ENCODE measurements around the gene FADD.

The FADD gene

DNA sequence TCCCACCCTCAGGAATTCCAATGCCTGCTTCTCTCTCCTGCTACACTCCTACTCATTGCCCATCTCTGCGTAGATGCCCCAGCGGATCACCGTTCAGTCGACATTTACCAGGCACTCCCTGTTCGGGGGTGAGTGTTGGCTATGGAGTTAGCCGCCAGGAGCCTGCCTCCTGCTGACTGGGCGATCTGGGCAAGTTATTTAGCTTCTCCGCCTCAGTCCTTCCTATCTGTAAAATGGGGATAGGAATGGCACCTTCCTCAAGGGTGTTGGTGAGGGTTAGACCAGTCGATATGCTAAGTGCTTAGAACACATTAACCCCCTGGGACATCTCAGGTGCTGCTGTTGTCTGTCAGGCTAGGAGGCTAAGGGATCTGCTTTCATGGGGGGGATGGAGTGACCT, 30.9 kb downstream of the FADD start:
- DNase-seq (ENCODE audit: low read depth) = no peak

DNA sequence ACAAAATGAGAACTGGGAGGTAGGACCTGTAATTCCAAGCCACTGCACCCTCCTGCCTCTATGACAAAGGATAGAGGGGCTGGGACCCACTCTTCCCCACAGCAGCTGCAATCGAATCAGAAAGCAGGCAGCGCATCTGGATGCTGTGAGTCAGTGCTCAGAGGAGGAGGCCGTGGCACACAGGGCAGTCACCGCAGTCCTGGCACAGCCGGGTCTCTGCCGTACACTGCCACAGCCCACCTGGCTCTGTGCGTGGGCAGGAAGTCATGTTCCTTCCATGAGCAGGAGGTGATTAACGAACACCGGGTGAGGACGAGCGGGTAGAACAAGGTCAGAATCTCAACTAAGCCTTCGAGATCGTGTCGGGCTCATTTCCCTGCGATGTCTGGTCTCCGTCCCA, 37.2 kb downstream of the FADD start:
- no peak for DNase-seq (ENCODE audit: low read depth)

GRCh38 chr11:70241709-70242108, 38.6 kb downstream of the FADD start:
- no peak for DNase-seq (ENCODE audit: low read depth)

GRCh38 chr11:70242885-70243284, 39.8 kb downstream of the FADD start:
- no peak for DNase-seq (ENCODE audit: low read depth)

DNA sequence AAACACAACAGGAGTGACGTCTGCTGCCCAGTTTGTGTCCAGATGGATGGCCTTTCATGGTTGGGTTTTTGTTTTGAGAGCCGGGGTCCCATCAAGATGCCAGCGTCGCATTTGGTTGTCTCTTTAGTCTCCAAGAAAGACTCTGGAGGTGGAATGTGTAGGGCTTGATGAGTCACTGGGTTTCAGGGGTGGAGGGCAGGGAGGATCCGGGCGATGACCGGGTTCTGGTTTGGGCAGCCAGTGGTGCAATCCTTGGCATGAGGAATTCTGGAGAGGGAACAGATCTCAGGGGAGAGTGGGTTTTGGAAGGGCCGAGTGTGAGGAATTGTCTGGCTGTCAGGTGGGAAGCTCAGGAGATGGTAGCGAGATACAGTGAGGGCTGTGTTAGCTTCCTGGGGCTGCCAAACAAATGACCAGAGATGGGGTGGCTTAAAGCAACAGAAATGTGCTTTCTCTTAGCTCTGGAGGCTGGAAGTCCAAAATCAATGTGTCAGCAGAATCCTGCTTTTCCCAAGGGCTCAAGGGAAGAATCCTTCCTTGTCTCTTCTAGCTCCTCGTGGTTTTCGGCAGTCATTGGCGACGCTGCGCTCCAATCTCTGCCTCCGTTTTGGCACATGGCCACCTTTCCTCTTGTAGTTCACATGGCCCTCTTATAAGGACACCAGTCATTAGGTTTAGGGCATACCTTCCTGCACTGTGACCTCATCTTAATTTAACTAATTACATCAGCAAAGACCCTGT, 41.0 kb downstream of the FADD start:
- no peak for DNase-seq (ENCODE audit: low read depth)

DNA sequence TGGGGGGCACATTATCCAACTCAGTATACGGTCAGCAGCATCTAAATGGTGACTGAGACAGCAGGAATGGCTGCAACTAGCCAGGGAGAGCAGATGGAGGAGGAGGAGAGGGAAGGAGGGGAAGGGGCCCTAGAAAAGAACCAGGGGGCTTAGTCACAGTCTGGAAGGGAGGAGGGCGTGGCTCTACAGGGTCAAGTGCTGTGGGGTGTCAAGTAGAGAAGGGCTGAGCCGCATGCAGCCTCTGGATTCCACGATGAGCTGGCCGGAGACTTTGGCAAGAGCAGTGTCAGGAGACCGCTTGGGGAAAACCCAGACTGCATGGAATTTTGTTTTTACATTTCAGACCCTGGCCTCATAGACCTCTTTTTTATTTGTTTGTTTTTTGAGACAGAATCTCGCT, 41.6 kb downstream of the FADD start:
- DNase-seq (ENCODE audit: low read depth) = no peak

DNA sequence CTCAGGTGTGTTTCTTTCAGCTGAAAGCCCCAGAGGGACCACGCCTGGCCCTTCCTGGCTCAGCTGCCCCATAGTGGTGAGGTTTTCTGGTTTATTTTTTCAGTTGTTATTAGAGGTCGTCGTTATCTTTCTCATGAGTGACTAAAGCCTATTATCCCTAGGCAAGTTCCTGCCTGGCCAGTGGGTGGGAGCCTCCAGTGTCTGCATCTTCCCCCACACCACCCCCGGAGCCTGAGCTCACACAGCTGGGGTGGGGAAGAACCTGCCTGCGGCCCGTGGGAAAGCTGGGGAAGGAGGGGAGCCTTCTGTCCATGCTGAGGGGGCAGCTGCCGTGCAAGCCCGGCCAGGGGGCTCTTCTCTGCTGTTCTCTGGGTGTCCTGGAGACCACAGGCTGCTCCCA, 43.1 kb downstream of the FADD start:
- no peak for DNase-seq (ENCODE audit: low read depth)

- no peak for DNase-seq (ENCODE audit: low read depth)
These were observed 44.1 kb downstream of the FADD start for GRCh38 chr11:70247042-70247709.

- DNase-seq (ENCODE audit: low read depth) = no peak
These were observed 44.6 kb downstream of the FADD start for GRCh38 chr11:70247710-70248072.

DNA sequence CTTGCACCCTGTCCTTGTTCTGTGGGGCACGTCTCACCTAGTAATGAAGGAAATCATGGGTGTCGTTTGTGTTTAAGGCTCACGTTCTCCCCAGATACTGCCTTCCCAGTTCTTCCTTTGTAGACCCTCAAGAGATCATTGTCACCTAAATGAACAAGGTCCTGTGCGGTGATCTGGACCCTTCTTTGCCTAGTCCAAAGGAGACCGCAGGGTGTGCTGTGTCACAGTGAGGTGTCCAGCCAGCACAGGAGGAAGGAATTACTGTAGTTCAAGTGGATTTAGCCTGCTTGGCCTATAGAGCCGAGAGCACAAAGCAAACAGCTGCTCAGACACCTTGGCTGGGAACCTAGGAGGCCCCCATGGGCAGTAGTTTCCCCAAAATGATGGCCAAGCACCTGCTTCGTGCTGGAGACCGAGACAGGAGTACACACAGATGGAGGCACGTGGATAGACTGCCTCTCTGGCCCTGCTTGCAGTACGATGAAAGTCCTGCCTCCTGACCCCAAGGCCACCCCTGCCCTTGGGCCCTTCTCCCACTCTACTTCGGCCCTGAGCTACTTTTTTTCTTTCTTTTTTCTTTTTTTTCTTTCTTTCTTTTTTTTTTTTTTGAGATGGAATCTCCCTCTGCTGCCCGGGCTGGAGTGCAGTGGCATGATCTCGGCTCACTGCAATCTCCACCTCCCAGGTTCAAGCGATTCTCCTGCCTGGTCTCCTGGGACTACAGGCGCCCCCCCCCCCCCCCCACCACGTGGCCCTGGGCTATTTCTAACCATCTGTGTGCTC, 48.0 kb downstream of the FADD start:
- no peak for DNase-seq (ENCODE audit: low read depth)

DNA sequence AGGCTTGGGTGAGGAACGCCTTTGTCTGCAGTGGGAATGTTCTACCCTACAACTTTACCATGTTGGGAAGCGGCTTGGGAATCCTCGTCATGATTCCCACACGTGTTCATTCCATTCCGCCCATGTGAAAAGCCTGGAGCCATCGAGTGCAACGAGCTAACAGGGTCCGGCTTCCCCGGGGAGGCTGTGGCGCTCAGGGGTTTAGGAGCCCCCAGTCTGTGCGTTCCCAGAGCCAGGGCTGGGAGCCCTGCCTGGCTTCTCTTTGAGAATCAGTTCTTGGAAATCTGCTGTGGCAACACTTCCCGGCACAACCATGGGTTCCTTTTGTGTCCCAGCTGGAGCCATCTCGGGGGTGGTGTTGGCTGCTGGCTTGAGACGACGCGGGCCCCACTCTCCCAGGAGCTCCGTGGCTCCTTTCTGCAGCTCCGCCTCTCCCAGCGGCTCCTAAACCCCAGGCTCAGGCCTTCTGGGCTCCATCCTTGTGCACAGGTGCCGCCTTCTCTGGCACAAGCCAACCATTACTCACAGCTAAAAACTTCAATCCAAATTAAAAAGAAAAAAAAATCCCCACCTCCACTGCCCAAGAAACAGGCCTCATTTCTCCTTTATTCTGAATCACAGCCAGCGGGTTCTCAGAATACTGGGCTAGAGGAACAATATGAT, 48.7 kb downstream of the FADD start:
- no peak for DNase-seq (ENCODE audit: low read depth)

GRCh38 chr11:70252844-70253243, 49.7 kb downstream of the FADD start:
- DNase-seq (ENCODE audit: low read depth) = no peak

- DNase-seq (ENCODE audit: low read depth) = no peak
These were observed 52.5 kb downstream of the FADD start for GRCh38 chr11:70255477-70256116.
